Measurements from ENCODE around the gene MKKS. TPM values are rescaled to one million over a fixed set of nuclear protein-coding genes. Genes with fewer than 3 reads are reported as not detected.

Gene MKKS
- total RNA-seq, 1 experiment from 2014 or later: 19.9 TPM

DNA sequence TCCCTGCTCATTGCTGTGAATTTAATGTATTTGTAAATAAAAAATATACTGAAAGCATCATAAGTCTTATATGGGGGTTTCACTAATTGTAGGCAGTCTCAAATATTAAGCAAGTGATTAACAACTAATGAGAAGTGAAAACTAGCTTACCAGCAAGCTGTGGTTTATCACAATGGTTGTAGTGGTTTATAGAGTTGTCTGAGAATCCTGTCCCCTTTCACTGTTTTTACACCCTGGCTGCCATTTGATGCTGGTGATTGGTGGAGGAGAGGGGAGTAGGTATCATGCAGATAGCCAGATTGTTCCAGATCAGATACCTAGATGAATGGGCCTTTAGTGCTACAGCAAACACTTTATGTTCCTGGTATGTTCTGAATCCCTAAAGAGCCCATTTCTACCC is 6.0 kb downstream of the MKKS start:
- no peaks in the 10 kb centered on the region for H3K9me2 ChIP-seq (ENCODE audit: insufficient read depth)
- no peak overlapping the region for H3K4me3 ChIP-seq (replicated peaks in 1 of 2; ENCODE audit: low read depth in 1 of 2, low read length in 2 of 2)
- H3K27me3 ChIP-seq (ENCODE audit: insufficient read depth, low read length): no peaks in the 10 kb centered on the region
- no peak overlapping the region for H2AFZ ChIP-seq (ENCODE audit: low read depth, low read length, poor library complexity, severe bottlenecking)
- RAD21 ChIA-PET (ENCODE audit: low non-redundant PET in 1 of 2, low total read pairs in 2 of 2, uncharacterized antibody in 2 of 2, unreplicated experiment in 2 of 2): no interaction called here
- no peak overlapping the region for H3K27ac ChIP-seq (ENCODE audit: low read depth, low read length)
- H3K79me2 ChIP-seq (ENCODE audit: insufficient read depth, low read length): peaks cover 99% of the 10 kb centered on the region
- peaks cover 3 to 23% of the 10 kb centered on the region in 2 experiments; a peak in 3 of 4 replicates for H3K4me1 ChIP-seq (ENCODE audit: control insufficient read depth in 1 of 2, insufficient read depth in 2 of 2, low read length in 2 of 2)
- POLR2A ChIA-PET: interaction anchor here (1.5 kb wide), 1 partner anchor 10 kb away, joined by 5 read pairs; no protein-coding TSS in a partner anchor
- no TSS peak for BruUV-seq (replicated peaks)
- CTCF ChIA-PET: interaction anchor here (1.9 to 2.7 kb wide), 2 partner anchors 8 to 450 kb away, joined by 5 to 18 read pairs; no protein-coding TSS in a partner anchor
- H3K4me2 ChIP-seq (ENCODE audit: low read length): no peak overlapping the region
- 0 out of 2 replicates have a peak, but pooled peaks cover 2% of the 10 kb centered on the region for H4K20me1 ChIP-seq (ENCODE audit: insufficient read depth)
- no peak overlapping the region for H3K9ac ChIP-seq (ENCODE audit: low read length)
- no peak for DNase-seq (ENCODE audit: low read depth, low spot score)
- intact Hi-C loops (cut with micrococcal nuclease): loop anchor here (5.0 kb wide), 1 partner anchor 336 kb away; no protein-coding TSS in a partner anchor
- no peak for TF ChIP-seq ZNF274 (IDR thresholded peaks at IDR 0.05; ENCODE audit: low read depth, low read length)
- no peak for TF ChIP-seq EZH2 (IDR thresholded peaks at IDR 0.05)
- no peak for TF ChIP-seq JUND (IDR thresholded peaks at IDR 0.05)
- no peak for TF ChIP-seq ZFX (IDR thresholded peaks at IDR 0.05)
- TF ChIP-seq POLR2AphosphoS5 (IDR thresholded peaks at IDR 0.05; ENCODE audit: low read depth, low read length): no peak
- TF ChIP-seq, protein P1, sequence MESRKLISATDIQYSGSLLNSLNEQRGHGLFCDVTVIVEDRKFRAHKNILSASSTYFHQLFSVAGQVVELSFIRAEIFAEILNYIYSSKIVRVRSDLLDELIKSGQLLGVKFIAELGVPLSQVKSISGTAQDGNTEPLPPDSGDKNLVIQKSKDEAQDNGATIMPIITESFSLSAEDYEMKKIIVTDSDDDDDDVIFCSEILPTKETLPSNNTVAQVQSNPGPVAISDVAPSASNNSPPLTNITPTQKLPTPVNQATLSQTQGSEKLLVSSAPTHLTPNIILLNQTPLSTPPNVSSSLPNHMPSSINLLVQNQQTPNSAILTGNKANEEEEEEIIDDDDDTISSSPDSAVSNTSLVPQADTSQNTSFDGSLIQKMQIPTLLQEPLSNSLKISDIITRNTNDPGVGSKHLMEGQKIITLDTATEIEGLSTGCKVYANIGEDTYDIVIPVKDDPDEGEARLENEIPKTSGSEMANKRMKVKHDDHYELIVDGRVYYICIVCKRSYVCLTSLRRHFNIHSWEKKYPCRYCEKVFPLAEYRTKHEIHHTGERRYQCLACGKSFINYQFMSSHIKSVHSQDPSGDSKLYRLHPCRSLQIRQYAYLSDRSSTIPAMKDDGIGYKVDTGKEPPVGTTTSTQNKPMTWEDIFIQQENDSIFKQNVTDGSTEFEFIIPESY (IDR thresholded peaks at IDR 0.05; ENCODE audit: extremely low read depth, insufficient replicate concordance, low read length): no peak
- TF ChIP-seq, protein P2, sequence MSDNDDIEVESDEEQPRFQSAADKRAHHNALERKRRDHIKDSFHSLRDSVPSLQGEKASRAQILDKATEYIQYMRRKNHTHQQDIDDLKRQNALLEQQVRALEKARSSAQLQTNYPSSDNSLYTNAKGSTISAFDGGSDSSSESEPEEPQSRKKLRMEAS (IDR thresholded peaks at IDR 0.05): no peak
- TF ChIP-seq, protein P3, sequence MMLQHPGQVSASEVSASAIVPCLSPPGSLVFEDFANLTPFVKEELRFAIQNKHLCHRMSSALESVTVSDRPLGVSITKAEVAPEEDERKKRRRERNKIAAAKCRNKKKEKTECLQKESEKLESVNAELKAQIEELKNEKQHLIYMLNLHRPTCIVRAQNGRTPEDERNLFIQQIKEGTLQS (IDR thresholded peaks at IDR 0.05): no peak
- TF ChIP-seq YY1 (IDR thresholded peaks at IDR 0.05; ENCODE audit: extremely low read depth, insufficient replicate concordance, low read depth, low read length): no peak
- H3K36me3 ChIP-seq (ENCODE audit: control insufficient read depth in 1 of 2, insufficient read depth in 2 of 2, low read length in 2 of 2): no peaks in the 10 kb centered on the region; a peak in 1 of 4 replicates
- no peaks in the 10 kb centered on the region for H3K9me3 ChIP-seq (ENCODE audit: control insufficient read depth in 1 of 2, insufficient read depth in 1 of 2, low read depth in 1 of 2, low read length in 2 of 2)
- ATAC-seq: no peak

All from HCT116 (cell line).